ENCODE measurements around the gene ATP2C2. TPM values are rescaled to one million over a fixed set of nuclear protein-coding genes. Genes with fewer than 3 reads are reported as not detected.

Gene ATP2C2
- 0.15 TPM for polyA plus RNA-seq (2012; ENCODE audit: missing spikeins)

GRCh38 chr16:84368308-84368996 lies at the start of gene ATP2C2:
Gene ATP2C2, plus strand, starts transcription at chr16:84368538. Its CDS starts 78 bp downstream, at chr16:84368616.
- DNase-seq (ENCODE audit: insufficient read length) (no peak), FAIRE-seq (no peak)
- TF ChIP-seq POLR2AphosphoS5 (IDR thresholded peaks at IDR 0.05; ENCODE audit: low read depth, low read length) (no peak), POLR2A (IDR thresholded peaks at IDR 0.05; ENCODE audit: low read depth, low read length) (no peak), TAF1 (IDR thresholded peaks at IDR 0.05; ENCODE audit: borderline replicate concordance, low read depth, low read length) (no peak)

- no peak for FAIRE-seq
- TF ChIP-seq POLR2A (IDR thresholded peaks at IDR 0.05; ENCODE audit: low read depth, low read length) (no peak), POLR2AphosphoS5 (IDR thresholded peaks at IDR 0.05; ENCODE audit: low read depth, low read length) (no peak), TAF1 (IDR thresholded peaks at IDR 0.05; ENCODE audit: borderline replicate concordance, low read depth, low read length) (no peak)
Measured at GRCh38 chr16:84319146-84319760, 49.1 kb upstream of the ATP2C2 start.

GRCh38 chr16:84320511-84320910 lies 47.8 kb upstream of the ATP2C2 start:
- FAIRE-seq (no peak), DNase-seq (ENCODE audit: insufficient read length) (no peak)
- no peak for TF ChIP-seq POLR2A (IDR thresholded peaks at IDR 0.05; ENCODE audit: low read depth, low read length)
- TF ChIP-seq TAF1 (IDR thresholded peaks at IDR 0.05; ENCODE audit: borderline replicate concordance, low read depth, low read length), result no peak
- no peak for TF ChIP-seq POLR2AphosphoS5 (IDR thresholded peaks at IDR 0.05; ENCODE audit: low read depth, low read length)

More at GRCh38 chr16:84319146-84319760, 49.1 kb upstream of the ATP2C2 start:
- DNase-seq (ENCODE audit: insufficient read length), result no peak

GRCh38 chr16:84321932-84322331 lies 46.4 kb upstream of the ATP2C2 start:
- no peak for TF ChIP-seq POLR2AphosphoS5 (IDR thresholded peaks at IDR 0.05; ENCODE audit: low read depth, low read length)
- no peak for TF ChIP-seq TAF1 (IDR thresholded peaks at IDR 0.05; ENCODE audit: borderline replicate concordance, low read depth, low read length)
- TF ChIP-seq POLR2A (IDR thresholded peaks at IDR 0.05; ENCODE audit: low read depth, low read length), result no peak
- DNase-seq (ENCODE audit: insufficient read length) (no peak), FAIRE-seq (no peak)

- FAIRE-seq, result no peak
- no peak for DNase-seq (ENCODE audit: insufficient read length)
- TF ChIP-seq TAF1 (IDR thresholded peaks at IDR 0.05; ENCODE audit: borderline replicate concordance, low read depth, low read length) (no peak), POLR2A (IDR thresholded peaks at IDR 0.05; ENCODE audit: low read depth, low read length) (no peak), POLR2AphosphoS5 (IDR thresholded peaks at IDR 0.05; ENCODE audit: low read depth, low read length) (no peak)
Measured at GRCh38 chr16:84322749-84323148, 45.6 kb upstream of the ATP2C2 start.

GRCh38 chr16:84323606-84324005 lies 44.7 kb upstream of the ATP2C2 start:
- TF ChIP-seq POLR2A (IDR thresholded peaks at IDR 0.05; ENCODE audit: low read depth, low read length) (no peak), POLR2AphosphoS5 (IDR thresholded peaks at IDR 0.05; ENCODE audit: low read depth, low read length) (no peak), TAF1 (IDR thresholded peaks at IDR 0.05; ENCODE audit: borderline replicate concordance, low read depth, low read length) (no peak)
- DNase-seq (ENCODE audit: insufficient read length) (no peak), FAIRE-seq (no peak)

- TF ChIP-seq POLR2AphosphoS5 (IDR thresholded peaks at IDR 0.05; ENCODE audit: low read depth, low read length) (no peak), TAF1 (IDR thresholded peaks at IDR 0.05; ENCODE audit: borderline replicate concordance, low read depth, low read length) (no peak), POLR2A (IDR thresholded peaks at IDR 0.05; ENCODE audit: low read depth, low read length) (no peak)
- DNase-seq (ENCODE audit: insufficient read length), result no peak
- FAIRE-seq, result no peak
Measured at GRCh38 chr16:84324434-84325262, 43.7 kb upstream of the ATP2C2 start.

GRCh38 chr16:84326545-84326944 lies 41.8 kb upstream of the ATP2C2 start:
- DNase-seq (ENCODE audit: insufficient read length), result no peak
- no peak for TF ChIP-seq POLR2A (IDR thresholded peaks at IDR 0.05; ENCODE audit: low read depth, low read length)
- TF ChIP-seq TAF1 (IDR thresholded peaks at IDR 0.05; ENCODE audit: borderline replicate concordance, low read depth, low read length), result no peak
- TF ChIP-seq POLR2AphosphoS5 (IDR thresholded peaks at IDR 0.05; ENCODE audit: low read depth, low read length), result no peak
- FAIRE-seq, result no peak

- TF ChIP-seq TAF1 (IDR thresholded peaks at IDR 0.05; ENCODE audit: borderline replicate concordance, low read depth, low read length) (no peak), POLR2A (IDR thresholded peaks at IDR 0.05; ENCODE audit: low read depth, low read length) (no peak), POLR2AphosphoS5 (IDR thresholded peaks at IDR 0.05; ENCODE audit: low read depth, low read length) (no peak)
- DNase-seq (ENCODE audit: insufficient read length) (no peak), FAIRE-seq (no peak)
Measured at GRCh38 chr16:84327926-84328505, 40.3 kb upstream of the ATP2C2 start.

GRCh38 chr16:84329016-84329415 lies 39.3 kb upstream of the ATP2C2 start:
- TF ChIP-seq POLR2A (IDR thresholded peaks at IDR 0.05; ENCODE audit: low read depth, low read length) (no peak), POLR2AphosphoS5 (IDR thresholded peaks at IDR 0.05; ENCODE audit: low read depth, low read length) (no peak), TAF1 (IDR thresholded peaks at IDR 0.05; ENCODE audit: borderline replicate concordance, low read depth, low read length) (no peak)
- FAIRE-seq, result no peak
- DNase-seq (ENCODE audit: insufficient read length), result no peak

Data from GM12892 (cell line).